ENCODE measurements around the gene SLC35B4.

Gene SLC35B4

GRCh38 chr7:134364619-134365037 is 47.9 kb upstream of the SLC35B4 start:
- H3K9me3 ChIP-seq (ENCODE audit: insufficient read depth, low read length, severe bottlenecking): no peaks in the 10 kb centered on the region
- H4K20me1 ChIP-seq (ENCODE audit: insufficient read depth, low read length): no peaks in the 10 kb centered on the region
- DNase-seq (no peak), ATAC-seq (ENCODE audit: insufficient read depth, low read depth) (no peak)
- no peaks in the 10 kb centered on the region for H3K36me3 ChIP-seq (ENCODE audit: insufficient read depth, low read length)
- H3K4me2 ChIP-seq (ENCODE audit: insufficient read depth, low read length): no peak overlapping the region
- TF ChIP-seq EZH2 (IDR thresholded peaks at IDR 0.05; ENCODE audit: borderline replicate concordance, low read depth, low read length, severe bottlenecking): no peak
- TF ChIP-seq CTCF (IDR thresholded peaks at IDR 0.05; ENCODE audit: borderline replicate concordance, extremely low read depth, low read length, poor library complexity, severe bottlenecking): no peak
- no peak overlapping the region for H3K27ac ChIP-seq (ENCODE audit: low read length)
- H3K27me3 ChIP-seq (ENCODE audit: insufficient read depth, low read length, poor library complexity): peaks cover 8% of the 10 kb centered on the region
- H3K4me3 ChIP-seq (ENCODE audit: low read depth in 1 of 2, low read length in 2 of 2): no peak overlapping the region
- H3K9ac ChIP-seq (ENCODE audit: low read depth, low read length): no peak overlapping the region
- no peak overlapping the region for H2AFZ ChIP-seq (ENCODE audit: low read depth, low read length)
- no peaks in the 10 kb centered on the region for H3K79me2 ChIP-seq (ENCODE audit: insufficient read depth, low read length)
- H3K4me1 ChIP-seq (ENCODE audit: insufficient read depth, low read length): no peaks in the 10 kb centered on the region

GRCh38 chr7:134362587-134363483 is 46.1 kb upstream of the SLC35B4 start:
- Histone ChIP-seq H4K20me1 (ENCODE audit: insufficient read depth, low read length) (no peaks in the 10 kb centered on the region), H3K27ac (ENCODE audit: low read length) (no peak overlapping the region), H3K79me2 (ENCODE audit: insufficient read depth, low read length) (no peaks in the 10 kb centered on the region), H3K9me3 (ENCODE audit: insufficient read depth, low read length, severe bottlenecking) (no peaks in the 10 kb centered on the region), H3K4me1 (ENCODE audit: insufficient read depth, low read length) (0 out of 2 replicates have a peak, but pooled peaks cover 3% of the 10 kb centered on the region), H3K4me2 (ENCODE audit: insufficient read depth, low read length) (no peak overlapping the region), H3K9ac (ENCODE audit: low read depth, low read length) (no peak overlapping the region), H2AFZ (ENCODE audit: low read depth, low read length) (no peak overlapping the region), H3K36me3 (ENCODE audit: insufficient read depth, low read length) (no peaks in the 10 kb centered on the region), H3K27me3 (ENCODE audit: insufficient read depth, low read length, poor library complexity) (peaks cover 4% of the 10 kb centered on the region), H3K4me3 (ENCODE audit: low read depth in 1 of 2, low read length in 2 of 2) (no peak overlapping the region)
- ATAC-seq (ENCODE audit: insufficient read depth, low read depth): no peak
- no peak for DNase-seq
- no peak for TF ChIP-seq EZH2 (IDR thresholded peaks at IDR 0.05; ENCODE audit: borderline replicate concordance, low read depth, low read length, severe bottlenecking)
- no peak for TF ChIP-seq CTCF (IDR thresholded peaks at IDR 0.05; ENCODE audit: borderline replicate concordance, extremely low read depth, low read length, poor library complexity, severe bottlenecking)

- ATAC-seq (ENCODE audit: insufficient read depth, low read depth) (no peak), DNase-seq (no peak)
- Histone ChIP-seq H3K27me3 (ENCODE audit: insufficient read depth, low read length, poor library complexity) (peaks cover 4% of the 10 kb centered on the region), H3K4me3 (ENCODE audit: low read depth in 1 of 2, low read length in 2 of 2) (no peak overlapping the region), H3K4me1 (ENCODE audit: insufficient read depth, low read length) (0 out of 2 replicates have a peak, but pooled peaks cover 3% of the 10 kb centered on the region), H3K36me3 (ENCODE audit: insufficient read depth, low read length) (no peaks in the 10 kb centered on the region), H4K20me1 (ENCODE audit: insufficient read depth, low read length) (no peaks in the 10 kb centered on the region), H3K9me3 (ENCODE audit: insufficient read depth, low read length, severe bottlenecking) (no peaks in the 10 kb centered on the region), H3K79me2 (ENCODE audit: insufficient read depth, low read length) (no peaks in the 10 kb centered on the region), H3K27ac (ENCODE audit: low read length) (no peak overlapping the region), H2AFZ (ENCODE audit: low read depth, low read length) (no peak overlapping the region), H3K9ac (ENCODE audit: low read depth, low read length) (no peak overlapping the region), H3K4me2 (ENCODE audit: insufficient read depth, low read length) (no peak overlapping the region)
- TF ChIP-seq EZH2 (IDR thresholded peaks at IDR 0.05; ENCODE audit: borderline replicate concordance, low read depth, low read length, severe bottlenecking) (no peak), CTCF (IDR thresholded peaks at IDR 0.05; ENCODE audit: borderline replicate concordance, extremely low read depth, low read length, poor library complexity, severe bottlenecking) (no peak)
Measured at GRCh38 chr7:134359787-134360432, 43.2 kb upstream of the SLC35B4 start.
